Inflammatory macrophage treated with lipopolysaccharide for 1 hour (primary cell): ENCODE results near the gene ARHGAP8.

Source experiments
- DNase-seq, 2 donors: peaks; one replicate each; pipeline ENCODE4 v3.0.0-alpha.2; 2020 to 2022

ARHGAP8 gene

DNA sequence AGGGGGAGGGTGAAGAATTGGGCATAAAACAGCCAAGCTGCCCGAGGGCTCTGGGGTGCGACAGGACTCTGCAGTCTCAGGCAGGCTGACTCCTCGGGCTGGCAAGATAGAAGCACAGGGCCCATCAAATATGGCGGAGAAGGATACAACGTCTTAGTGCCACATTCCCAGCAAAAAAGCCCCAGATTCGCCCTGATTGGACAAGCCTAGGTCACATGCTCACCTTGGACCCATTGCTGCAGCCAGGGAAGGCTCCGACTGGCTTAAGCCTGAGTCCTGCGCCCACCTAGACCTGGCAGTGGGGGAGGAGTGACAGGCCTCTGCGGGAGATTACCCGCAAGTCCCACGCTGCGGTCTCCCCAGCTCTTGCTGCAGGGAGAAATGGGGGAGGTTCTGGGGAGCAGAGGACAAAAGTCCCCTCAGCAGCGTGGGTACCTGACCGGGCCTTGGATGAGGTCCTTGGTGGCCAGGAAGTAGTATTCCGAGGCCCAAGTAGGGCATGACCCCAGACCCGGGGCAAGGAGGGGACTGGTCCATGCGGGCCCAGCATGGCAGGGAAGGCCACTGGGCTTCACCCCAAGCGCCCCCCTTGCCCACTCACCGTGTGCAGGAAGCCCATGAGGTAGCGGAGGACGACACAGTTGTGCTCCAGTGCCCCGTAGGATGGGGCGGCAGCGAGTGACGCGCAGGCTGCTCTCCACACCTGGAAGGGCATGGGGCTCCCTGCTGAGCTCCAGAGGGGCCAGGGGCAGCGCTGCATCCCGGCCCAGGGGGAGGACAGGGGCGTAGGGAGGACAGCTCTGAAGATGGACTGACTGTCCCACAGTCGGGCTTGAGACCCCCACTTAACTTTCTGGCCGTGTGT is 113.0 kb downstream of the ARHGAP8 start:
- DNase-seq = no peak

DNA sequence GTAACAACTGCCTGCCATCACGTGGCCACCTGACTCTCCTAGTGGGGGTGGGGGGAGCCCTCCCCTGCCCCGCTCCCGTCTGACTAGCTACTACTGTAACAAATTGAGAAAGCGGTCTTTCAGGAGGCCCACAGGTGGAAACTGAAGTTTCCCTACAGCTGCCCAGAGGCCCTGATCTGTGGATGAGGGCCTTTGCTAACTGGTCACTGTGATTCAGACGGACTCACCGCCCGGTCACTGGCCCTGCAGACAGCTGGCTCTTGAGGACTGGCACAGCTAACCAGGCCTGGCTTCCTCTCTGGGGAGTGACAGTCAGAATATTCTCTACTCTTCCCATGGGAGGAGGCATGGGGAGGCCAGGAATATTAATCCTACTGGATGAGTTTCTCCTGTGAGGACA is 116.8 kb downstream of the ARHGAP8 start:
- DNase-seq = no peak

DNA sequence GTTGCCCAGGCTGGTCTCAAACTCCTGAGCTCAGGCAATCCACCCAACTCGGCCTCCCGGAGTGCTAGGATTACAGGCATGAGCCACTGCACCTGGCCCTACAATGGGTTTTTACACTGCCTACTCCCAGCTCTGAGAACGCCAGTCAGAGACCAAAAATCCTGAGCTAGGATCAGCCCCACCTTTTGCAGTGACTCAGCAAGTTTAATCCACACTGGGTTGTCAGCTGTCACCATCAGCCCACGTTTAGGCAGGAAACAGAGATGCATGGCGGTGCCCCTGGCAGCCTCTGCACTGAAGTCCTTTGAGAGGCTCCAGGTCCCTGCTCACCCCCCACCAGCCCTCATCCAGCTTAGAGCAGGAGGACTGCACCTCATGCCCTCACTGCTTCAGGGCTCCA is 117.6 kb downstream of the ARHGAP8 start:
- DNase-seq = no peak

DNA sequence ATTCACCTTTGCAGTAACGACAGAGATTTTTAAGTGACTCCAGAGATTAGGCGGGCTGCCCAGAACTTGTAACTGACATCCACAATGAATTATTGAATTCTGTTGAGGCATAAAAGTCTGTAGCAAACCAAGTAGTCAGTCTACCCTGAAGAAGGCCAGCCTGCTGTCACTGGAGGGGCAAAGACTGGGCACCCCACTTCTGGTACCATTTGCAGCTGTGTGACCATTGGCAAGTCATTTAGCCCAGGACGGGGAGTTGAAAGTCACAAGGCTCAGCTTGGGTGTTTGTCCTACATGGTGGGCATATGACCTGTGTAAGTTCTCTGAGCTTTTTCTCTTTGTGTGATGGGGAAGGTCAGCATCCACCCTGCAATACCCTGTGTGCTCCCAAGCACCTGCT is 119.4 kb downstream of the ARHGAP8 start:
- DNase-seq = no peak

DNA sequence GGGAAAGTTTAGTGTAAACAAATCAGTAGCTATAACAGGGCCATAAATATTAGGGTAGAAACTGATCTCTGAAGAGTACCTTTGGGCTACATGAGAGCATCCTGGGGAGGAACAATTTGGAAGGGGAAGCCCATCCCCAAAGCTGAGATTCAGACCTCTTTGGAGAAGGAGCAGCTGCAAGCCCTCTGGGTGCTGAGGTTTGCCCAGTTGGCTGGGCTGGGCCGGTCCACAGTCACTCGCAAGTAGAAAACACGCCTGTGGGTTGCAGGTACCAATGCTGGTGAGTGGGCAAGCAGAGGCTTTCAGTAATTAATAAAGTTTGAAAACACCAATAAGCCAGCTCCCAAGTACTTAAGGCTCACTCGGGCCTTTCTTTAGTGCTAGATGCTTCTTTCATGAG is 124.5 kb downstream of the ARHGAP8 start:
- no peak for DNase-seq

DNA sequence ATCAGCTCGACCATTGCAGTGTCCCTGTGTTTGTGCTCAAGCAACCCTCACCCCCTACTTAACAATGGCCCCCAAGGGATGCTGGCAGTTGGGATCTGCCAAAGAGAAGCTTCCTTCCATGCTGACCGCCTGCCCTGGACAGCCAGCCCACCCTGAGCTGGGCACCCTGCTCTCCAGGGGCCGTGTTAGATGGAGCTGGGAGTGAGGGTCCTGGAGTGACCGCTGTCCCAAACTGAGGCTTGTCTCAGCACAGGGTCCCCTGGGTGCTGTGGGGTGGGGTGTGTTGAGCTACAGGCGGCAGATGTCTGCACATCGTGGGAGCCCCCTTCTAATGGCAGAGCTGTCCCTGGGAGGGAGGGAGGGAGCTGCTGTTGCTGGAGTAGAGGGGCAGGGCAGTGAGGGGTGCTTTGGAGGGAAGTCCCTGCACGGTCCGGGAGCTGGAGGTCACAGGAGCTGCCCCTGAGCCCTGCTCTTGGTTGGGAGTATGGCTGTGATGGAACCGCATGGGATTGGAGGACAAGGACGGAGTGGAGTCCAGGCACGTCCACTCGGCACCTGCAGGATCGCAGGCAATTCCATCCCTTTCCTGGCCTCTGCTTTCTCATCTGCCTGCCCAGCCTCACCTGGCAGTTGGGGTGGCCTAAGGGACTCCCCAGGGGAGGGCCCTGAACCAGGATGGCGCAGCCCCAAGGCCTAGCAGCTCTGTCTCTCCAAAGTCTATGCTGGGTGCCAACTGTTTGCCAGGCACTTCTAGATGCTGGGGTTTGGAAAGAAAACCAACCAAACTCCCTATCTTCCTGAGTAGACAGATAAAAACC is 126.3 kb downstream of the ARHGAP8 start:
- no peak for DNase-seq

DNA sequence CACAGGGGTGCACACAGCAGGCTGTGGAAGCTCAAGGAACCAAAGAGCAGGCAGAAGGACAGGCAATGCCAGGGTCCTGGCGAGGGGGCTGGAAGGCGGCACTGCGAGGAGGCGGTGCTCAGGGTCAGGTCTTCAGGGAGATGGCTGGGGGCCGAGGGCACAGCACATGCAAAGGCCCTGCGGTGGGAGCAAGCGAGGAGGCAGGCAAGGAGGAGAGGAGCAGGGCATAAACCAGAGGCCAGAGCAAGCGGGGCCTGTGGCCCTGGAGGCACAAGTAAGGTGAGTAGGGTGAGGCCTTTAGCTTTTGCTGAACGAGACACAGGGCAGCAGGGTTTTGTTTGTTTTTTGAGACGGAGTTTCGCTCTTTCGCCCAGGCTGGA is 126.9 kb downstream of the ARHGAP8 start:
- DNase-seq = no peak

DNA sequence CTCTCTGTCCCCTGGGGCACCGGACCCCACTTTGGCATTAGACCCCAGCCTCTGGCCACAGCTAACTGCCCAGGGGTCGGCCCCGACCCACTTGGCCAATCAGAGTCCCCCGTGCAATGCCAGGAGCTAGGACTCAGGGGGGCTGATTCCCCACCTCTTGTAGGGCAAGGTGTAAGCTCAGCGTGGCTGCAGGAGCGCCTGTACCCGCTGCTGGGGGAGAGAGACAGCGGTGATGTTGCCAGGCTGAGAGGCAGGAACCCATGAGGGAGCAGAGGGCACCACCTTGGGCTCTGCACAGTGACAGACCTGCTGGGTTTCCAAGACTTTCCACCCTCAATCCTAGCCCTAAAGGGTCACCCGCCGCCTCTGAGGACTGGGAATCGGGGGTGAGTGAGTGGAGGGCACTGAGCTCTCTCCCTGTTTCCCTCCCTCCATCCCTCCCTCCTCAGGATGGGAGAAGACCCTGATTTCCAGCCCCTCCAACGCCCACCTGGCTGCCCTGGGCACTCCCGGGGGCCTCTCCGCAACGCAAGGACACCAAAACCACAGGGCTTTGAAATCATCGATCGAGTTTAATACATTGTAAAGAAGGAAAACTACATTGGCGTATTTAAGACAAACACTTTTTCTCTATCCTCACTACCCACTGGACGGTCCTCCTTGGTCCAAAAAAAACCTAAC is 128.4 kb downstream of the ARHGAP8 start:
- DNase-seq = no peak

DNA sequence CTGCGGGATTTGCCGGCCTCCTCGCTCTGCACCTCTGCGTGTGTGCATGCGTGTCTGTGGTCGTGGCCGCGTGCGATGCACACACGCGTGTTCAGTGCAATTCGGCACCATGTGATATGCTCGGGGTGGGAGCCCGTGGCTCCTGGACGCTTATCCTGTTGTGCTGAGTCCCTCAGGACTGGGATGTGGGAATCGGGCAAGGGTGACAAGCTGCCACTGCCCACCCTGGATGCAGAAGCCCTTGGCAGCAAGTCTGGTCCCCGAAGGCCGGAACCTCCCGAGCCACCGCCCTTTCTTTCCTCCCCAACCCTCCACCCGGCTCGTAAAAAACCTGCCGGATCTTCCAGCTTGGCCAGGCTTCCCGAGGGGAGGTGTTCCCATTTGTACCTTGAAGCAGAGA is 129.2 kb downstream of the ARHGAP8 start:
- DNase-seq = no peak

DNA sequence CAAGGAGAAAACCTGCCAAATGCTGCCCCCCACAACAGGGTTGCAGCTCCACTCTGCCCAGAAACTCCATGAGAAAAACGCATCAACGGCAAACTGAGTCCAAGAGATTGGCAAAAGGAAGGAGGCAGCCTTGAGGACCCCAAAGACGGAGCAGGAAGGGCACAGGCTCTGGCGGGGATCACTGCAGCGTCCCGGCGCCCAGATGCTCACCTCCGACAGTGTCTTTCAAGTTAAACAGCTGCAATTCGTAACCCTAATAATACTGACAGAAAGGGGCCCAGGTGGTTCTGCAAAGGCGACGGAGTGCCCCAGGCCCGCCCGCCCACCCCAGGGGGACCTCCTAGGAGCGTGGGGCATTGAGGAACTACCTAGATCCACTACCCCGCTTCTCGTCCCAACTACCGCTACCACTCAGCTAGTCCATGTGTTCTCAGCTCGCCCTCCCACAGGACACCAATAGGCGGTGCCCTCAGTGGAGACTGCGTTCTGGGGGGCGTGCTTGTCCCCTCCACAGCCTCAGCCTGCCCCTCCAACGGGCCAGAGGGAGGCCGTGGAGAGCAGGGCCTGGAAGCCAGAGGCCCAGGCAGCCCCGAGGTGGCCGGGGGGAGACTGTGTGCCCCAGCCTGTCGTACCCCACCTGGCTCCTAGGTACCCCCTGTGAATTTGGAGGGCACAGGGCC is 130.0 kb downstream of the ARHGAP8 start:
- no peak for DNase-seq

DNA sequence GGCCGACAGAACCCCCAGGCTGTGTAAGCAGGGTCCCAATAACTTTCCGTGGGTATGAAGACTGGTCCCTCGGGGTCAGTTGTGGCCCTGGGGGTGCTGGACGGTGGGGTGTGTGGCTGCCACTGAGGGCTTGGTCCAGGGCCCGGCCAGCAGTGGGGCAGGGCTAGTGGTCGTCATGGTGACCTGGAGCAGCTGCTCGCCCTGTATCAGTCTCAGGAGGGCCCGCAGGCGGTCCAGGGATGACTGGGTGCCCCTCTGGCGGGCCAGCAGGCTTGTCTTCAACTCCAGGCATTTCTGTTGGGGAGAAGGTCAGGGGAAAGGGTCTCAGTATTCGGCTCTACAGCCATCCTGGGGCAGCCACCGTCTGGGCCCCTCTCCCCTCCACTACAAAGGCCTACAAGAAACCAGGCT is 130.6 kb downstream of the ARHGAP8 start:
- DNase-seq = no peak

DNA sequence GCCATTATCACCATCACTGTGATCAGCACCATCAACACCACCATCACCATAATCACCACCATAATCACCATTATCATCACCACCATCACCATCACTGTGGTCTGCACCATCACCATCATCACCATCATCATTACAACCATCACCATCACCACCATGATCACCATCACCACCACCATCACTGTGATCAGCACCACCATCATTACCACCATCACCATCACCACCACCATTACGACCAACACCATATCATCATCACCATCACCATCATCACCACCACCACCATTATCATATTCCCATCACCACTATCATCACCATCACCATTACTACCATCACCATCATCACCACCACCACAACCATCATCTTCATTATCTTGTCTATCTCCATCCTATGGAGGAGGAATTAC is 132.2 kb downstream of the ARHGAP8 start:
- no peak for DNase-seq

DNA sequence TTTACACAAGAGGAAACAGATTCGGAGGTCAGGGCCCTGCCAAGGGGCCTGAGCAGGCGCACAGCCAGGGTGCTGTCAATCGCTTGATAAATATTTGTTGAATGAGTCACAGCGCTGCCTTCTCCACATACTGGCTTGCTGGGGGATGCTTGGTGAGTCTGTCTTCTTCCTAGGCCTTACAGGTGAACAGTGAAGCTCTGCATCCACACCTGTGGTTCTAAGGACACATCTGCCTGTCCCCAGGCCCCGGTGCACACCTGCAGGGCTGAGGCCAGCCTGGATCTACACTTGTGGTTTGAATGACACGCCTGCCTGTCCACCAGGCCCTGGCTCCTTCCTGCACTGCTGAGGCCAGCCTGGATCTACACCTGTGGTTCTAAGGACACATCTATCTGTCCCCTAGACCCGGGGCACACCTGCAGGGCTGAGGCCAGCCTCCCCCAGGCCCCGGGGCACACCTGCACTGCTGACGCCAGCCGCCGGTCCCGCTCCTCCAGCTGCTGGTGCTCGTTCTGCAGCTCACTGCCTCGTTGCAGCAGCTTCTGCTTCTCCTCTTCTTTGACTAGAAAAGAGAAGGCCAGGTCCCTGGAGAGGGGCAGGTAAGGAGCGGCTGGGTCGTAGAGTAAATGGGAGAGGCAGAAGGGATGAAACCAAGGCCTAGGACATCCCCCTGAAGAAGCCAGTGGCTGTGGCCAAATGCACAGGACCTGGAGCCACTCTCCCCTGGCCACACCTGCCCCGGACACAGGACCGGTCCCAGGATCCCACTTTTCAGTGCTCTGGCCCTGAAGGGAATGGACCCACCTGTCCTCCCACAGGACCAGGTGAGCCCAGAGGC is 132.8 kb downstream of the ARHGAP8 start:
- no peak for DNase-seq

DNA sequence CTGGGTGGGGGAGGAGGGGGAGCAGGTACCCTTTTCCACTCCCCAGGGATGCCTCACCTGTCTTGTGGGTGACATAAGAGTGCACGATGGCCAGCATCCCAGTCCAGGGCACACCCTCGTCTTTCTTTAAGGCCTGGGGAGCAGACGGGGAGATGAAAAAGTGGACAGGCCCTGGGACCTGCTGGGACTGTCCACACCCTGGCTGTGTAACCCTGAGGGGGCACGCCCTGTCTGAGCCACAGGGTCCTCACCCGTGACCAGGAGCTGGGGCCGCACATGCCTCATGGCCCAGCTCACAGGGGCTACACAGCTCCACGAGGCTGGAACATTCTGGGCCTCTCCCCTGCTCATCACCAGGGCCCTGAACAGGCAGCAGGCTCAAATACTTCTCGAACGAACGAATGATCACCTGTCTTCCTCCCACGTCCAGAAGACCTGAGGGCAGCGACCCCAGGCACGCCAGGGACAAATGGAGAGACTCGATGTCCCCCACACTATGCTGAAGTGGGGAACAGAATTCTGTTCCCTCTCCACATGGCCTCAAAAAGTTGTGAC is 133.5 kb downstream of the ARHGAP8 start:
- DNase-seq = no peak

DNA sequence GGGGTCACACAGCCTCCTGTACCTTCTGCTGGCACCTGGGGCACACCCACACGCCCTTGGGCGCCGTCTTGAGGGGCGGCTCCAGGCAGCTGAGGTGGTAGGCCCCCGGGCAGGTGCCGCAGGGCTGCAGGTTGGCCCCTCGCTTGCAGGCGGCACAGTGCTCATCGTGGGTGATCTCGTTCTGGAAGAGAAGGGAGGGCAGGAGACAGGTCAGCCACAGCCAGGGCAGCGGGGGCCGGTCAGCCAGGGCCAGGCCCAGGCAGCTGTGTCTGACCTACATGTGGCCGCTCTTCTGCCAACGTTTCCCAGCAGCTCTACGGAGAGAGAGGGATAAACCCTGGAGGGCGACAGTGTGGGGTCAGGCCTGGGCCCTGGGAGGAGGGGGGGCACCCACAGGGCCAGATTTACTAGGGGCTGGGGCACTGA is 135.6 kb downstream of the ARHGAP8 start:
- DNase-seq = no peak

DNA sequence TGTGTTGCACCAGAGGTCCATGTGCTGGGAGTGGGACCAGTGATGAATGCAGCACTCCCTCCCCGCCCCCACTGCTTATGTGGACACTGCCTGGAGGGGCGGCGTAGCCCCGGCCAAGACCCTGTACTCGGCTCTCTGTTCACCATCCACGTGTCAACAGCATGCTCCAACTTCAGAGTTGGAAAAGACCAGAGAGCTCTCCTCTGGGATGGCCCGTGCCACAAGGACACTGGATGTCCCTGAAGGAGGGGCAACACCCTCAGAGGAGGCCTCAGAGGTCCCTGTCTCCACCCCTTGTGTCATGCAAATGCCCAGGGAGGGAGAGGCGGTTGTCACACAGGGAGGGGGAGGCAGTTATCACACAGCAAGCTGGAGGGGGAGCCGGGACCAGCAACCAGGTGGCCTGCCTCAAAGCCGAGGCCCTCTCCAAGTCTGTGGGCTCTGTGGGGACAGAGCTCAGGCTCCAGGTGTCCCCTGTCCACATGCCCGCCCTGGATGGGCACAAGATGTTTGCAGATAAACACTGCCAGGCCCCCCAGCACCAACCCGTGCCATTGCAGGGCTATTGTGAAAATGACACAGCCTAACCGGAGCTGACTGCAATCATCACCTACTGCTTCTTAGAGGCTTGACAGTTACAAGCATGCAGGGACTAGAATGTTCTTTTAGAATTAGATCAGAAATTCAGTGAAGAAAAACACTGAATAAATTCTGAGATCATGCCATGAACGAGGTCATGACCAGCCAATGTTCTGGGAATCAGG is 136.3 kb downstream of the ARHGAP8 start:
- no peak for DNase-seq

DNA sequence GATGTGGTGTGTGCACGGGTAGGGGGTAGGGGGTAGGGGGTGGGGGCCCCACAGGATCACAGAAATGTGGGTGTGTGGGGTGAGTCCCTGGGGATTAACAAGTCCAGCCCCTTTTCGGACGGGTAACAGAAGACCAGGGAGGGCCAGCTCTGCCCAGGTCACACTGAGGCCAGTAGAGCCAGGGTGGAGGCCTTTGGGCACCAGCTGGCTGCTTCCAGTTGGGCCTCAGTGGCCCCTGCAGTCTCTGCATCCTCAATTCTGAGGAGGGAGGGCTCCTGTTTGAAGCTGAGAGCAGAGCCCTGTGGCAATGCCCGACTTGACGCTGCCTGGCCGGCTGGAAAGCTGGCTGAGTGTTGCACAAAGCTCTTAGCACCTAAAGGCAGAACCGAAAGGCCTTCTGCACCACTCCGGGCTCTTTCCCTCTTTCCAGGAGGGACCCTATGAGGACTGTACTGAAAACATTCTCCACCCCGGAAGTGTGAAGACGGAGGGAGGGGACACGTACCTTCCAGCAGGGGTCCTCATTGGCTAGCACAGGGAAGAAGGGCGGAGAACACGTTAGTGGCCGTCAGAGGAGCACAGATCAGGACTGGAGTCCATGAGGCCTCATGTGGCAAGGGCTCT is 137.0 kb downstream of the ARHGAP8 start:
- no peak for DNase-seq

DNA sequence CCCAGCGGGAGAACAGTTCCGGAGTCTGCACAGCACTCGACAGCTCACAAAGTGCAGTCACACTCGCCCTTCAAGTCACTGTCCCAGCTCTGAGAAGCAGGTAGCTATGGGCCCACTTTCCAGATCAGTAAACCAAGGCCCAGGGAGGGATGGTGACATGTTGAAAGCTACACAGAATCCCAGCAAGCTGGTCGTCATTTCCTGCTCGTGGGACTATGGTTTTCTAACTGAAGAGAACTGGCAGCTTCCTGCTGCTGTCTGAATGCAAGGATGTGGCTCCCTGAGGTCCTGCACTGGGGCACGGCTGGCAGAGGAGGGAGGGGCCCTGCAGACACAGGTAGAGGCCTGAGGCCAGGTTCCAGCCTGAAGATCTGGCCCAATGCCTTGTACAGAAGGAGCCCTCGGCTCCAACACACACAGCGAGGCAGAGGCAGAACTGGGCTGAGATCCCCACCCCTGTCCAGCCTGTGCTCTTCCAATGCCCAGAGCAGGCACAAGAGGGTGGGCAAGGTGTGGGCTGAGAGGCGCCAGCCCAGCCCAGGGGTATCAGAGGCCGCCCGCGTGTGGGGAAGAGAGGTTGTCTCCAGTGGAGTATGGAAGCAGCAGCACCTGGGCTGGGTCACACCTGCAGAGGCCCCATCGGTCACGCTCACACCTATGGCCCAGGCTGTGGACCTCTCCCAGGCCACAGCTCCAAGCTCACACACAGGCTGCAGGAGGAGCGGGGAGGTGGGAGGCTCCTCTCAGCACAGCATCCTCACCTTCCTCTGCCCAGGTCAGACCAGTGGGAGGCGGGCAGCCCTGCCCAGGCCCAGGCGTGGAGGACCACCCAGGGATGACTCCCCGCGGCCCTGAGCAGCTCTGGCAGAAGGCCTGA is 138.3 kb downstream of the ARHGAP8 start:
- DNase-seq = no peak

DNA sequence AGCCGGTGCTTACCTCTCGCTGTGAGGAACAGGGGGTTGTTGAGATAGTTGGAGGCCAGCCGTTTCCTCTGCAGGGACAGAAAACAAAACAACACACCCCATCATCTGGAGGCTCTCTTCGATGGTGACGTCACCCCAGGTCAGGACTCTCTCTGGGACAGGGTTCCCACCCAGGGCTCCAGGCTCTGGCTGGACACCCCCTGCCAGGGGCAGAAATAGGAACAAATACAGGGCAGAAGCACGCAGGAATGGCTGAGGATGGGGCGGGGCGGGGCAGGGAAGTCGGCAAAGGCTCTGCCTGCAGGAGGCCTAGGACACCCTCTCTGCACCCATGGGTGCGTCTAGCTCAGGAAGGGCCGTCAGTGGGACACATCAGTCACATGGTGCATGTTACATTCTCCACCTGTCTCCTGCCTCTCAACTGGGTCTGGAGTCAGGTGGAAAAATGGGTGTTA is 138.9 kb downstream of the ARHGAP8 start:
- DNase-seq = no peak
